Middle frontal gyrus (tissue), 1 donor: ENCODE data around the gene SPEM2.

Experiments
- DNase-seq: peaks from one replicate; pipeline ENCODE4 v3.0.0-alpha.2; 2015; ENCODE audit warnings: low spot score; ENCODE audit errors: extremely low spot score

SPEM2 gene

GRCh38 chr17:7421186-7421585 is 4.2 kb upstream of the SPEM2 start:
- no peak for DNase-seq

GRCh38 chr17:7423679-7424078 is 1.7 kb upstream of the SPEM2 start:
- DNase-seq = no peak

DNA sequence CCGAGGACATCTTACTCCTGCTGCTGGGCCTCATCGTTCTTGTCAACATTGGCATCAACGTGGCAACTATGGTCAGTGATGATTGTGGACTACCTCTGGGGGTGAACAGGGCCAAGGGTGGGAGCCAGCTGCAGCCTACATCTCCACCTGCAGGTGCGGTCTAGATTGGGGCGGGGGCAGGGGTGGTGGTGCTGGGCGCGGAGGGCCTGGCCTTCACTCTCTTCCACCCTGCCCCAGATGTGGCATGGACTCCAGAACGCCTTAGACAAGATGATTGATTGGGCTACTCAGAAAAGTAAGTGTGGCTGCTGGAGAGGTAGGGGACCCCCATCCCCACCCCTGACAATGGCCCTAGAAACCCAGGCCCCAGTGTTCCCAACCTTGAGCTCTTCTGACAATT is 340 bp downstream of the SPEM2 start:
- DNase-seq = no peak

GRCh38 chr17:7426203-7426863 is 917 bp downstream of the SPEM2 start:
- no peak for DNase-seq

- no peak for DNase-seq
Measured at GRCh38 chr17:7426896-7427489, 1.6 kb downstream of the SPEM2 start.

GRCh38 chr17:7427549-7427948 is 2.1 kb downstream of the SPEM2 start:
- no peak for DNase-seq

DNA sequence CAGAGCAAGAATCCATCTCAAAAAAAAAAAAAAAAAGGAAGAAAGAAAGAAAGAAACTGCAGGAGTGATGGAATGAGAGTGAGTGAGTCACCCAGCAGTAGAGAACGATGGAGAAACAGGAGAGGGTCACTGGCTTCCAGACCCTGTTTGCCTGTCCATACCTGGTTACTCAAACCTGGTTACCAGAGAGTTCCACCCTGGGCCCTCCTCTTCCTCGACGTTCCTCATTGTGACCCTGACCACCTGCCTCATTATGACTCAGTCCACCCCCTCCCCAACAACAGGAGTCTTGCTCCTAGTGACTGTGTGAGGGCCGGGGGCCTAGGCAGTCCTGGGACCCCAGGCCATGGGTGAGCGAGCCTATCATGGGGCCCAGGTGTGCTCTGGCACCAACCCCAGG is 3.1 kb downstream of the SPEM2 start, which contains the start of gene SPEM3:
Gene SPEM3, plus strand, starts transcription at position 301 of the 400 bp plus-strand sequence. Its CDS starts 46 bp downstream, at position 347.
- no peak for DNase-seq

DNA sequence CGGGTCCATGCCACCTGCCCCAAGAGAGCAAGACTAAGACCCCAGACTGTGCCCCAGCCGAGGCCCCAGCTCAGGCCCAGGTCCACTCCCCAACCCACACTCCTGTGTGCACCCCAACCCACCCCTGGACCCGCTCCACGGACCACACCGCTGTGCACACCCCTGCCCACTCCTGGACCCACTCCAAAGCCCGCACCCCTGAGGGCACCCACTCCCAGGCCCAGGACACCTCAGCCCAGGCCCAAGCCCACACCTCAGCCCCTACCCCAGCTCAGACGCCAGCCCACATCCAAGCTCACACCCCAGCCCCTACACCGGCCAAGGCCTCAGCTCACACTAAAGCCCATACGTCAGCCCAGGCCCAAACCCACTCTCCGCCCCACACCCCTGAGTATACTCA is 4.3 kb downstream of the SPEM2 start:
- DNase-seq = no peak

GRCh38 chr17:7431231-7431630 is 5.8 kb downstream of the SPEM2 start:
- no peak for DNase-seq

- no peak for DNase-seq
Measured at GRCh38 chr17:7432296-7432695, 6.9 kb downstream of the SPEM2 start.

GRCh38 chr17:7435676-7436555 is 10.5 kb downstream of the SPEM2 start:
- DNase-seq = no peak

GRCh38 chr17:7436556-7437368 is 11.3 kb downstream of the SPEM2 start:
- peak; percentile 36 for DNase-seq

- DNase-seq = no peak
Measured at GRCh38 chr17:7437369-7437863, 12.0 kb downstream of the SPEM2 start.

- no peak for DNase-seq
Measured at GRCh38 chr17:7437950-7438614, 12.7 kb downstream of the SPEM2 start.

- no peak for DNase-seq
Measured at GRCh38 chr17:7438656-7439460, 13.4 kb downstream of the SPEM2 start.

DNA sequence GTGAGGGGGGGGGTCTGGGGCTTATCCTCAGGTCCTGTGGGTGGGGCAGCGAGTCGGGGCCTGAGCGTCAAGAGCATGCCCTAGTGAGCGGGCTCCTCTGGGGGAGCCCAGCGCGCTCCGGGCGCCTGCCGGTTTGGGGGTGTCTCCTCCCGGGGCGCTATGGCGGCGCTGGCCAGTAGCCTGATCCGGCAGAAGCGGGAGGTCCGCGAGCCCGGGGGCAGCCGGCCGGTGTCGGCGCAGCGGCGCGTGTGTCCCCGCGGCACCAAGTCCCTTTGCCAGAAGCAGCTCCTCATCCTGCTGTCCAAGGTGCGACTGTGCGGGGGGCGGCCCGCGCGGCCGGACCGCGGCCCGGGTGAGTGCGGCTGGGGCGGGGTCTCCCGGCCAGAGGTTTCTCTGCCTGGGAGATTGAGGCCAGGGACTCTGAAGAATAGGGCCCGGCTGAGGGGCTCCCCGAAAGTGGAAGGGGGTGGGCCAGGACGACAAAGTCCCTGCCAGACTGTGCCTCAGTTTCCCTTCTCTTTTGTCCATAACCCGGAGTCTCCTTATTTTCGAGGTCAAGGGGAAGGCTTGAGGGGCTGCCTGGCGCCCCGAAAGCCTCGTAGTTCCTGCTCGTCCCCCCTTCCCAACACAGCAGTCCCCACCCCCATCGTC is 14.2 kb downstream of the SPEM2 start, which contains the start of gene FGF11:
Gene FGF11, plus strand, starts transcription at position 51 of the 651 bp plus-strand sequence. Its CDS starts 109 bp downstream, at position 160.
- DNase-seq = no peak

DNA sequence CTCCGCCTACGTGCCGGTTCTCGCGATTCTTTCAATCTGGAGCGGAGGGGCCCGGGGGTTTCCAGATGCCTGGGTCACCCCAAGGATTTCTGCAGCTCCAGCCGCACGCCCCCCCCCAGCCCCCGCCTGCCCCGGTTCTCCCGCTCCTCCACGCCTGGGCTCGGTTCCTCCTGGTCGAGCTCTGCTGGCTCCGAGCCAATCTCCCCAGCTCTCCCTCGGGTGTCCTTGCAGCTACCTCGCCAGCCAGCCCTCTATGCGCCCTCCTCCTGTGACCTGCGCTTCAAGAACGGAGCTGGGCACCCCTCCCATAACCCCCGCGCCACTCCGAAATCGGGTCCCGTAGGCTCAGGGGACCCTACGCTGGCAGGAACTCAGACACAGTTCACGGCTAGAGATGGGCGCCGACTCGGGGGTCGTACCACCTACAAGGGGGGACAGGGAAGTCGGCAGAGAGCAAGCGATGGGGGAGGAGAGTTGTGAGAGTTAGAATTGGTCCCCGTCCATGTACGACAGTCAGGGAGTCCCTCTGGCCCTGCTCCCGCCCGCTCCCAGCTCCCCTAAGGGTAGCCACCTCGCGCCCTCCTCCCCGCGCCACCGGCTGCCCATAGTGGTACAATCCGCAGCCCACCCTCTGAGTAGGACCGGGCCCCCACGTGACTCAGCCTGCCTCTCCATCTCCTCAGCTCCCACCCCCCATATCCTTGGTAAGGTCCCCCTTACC is 14.9 kb downstream of the SPEM2 start:
- DNase-seq = no peak

DNA sequence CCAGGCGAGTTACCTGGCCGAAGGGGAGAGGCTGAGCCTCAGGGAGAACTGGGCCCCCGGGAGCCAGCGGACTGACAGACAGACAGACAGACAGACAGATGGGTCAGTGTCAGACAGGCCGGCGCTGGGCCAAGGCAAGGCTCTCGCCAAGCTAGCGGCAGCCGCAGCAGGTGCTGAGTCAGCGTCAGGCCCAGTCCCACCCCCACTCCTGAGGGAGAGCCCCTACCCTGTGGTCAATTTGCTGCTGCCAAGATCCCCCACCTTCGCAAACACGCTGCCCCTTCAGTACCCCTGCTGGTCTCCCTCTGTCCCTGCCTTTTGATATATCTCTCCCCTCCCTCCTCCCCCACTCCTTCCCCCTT is 15.4 kb downstream of the SPEM2 start:
- no peak for DNase-seq

- no peak for DNase-seq
Measured at GRCh38 chr17:7441266-7441665, 15.8 kb downstream of the SPEM2 start.
